ENCODE measurements around the gene CSF1R. TPM values are rescaled to one million over a fixed set of nuclear protein-coding genes. Genes with fewer than 3 reads are reported as not detected.

The CSF1R gene
- total and polyA plus RNA-seq, 2 of the 4 experiments (the other 2 are of a cell fraction): 0.14 to 0.36 TPM

DNA sequence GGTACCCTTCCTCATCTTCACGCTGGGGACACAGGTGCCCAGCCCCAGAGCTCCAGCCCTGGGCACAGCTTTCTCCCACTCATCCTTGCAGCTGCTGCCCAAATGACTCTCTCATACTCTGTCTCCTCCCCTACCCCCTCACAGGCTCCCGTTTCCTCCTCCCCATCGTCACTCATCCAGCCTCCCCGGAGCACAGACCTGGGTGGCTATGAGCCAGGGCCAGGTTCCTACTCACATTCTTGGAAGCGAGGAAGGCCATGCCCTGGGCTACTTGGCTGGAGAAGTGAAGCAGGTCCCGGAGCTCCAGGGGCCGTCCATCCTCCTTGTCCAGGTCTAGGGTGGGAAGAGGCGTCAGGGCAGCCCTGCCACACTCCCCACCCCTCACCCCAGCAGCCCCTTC lies 29.3 kb downstream of the CSF1R start:
- ATAC-seq (ENCODE audit: low read depth): no peak
- BruUV-seq (replicated peaks): no TSS peak
- intact Hi-C loops (cut with micrococcal nuclease): no loop called here

More for the DNA sequence above, 29.3 kb downstream of the CSF1R start:
- Histone ChIP-seq H3K36me3 (ENCODE audit: control insufficient read depth, insufficient read depth, low read length) (peaks cover 24% of the 10 kb centered on the region), H2BK120ac (ENCODE audit: low read depth, low read length) (no peak overlapping the region), H3K23ac (ENCODE audit: low read depth, low read length) (no peak overlapping the region), H4K91ac (ENCODE audit: insufficient read depth, low read depth, low read length) (no peak overlapping the region), H4K20me1 (ENCODE audit: insufficient read depth, low read length) (no peaks in the 10 kb centered on the region; the same call in 1 of the 2 replicates), H3K9ac (ENCODE audit: low read depth, low read length) (no peak overlapping the region), H3K56ac (ENCODE audit: extremely low read depth, insufficient read depth, low read length) (no peak overlapping the region), H3K18ac (ENCODE audit: low read depth, low read length) (no peak overlapping the region), H2AK5ac (ENCODE audit: low read depth, low read length) (no peak overlapping the region; the same call in 1 of the 2 replicates), H2BK15ac (ENCODE audit: low read depth, low read length) (no peak overlapping the region), H3K4me2 (ENCODE audit: low read depth, low read length) (no peak overlapping the region), H3K9me3 (ENCODE audit: control insufficient read depth, insufficient read depth, low read length) (no peaks in the 10 kb centered on the region), H4K5ac (ENCODE audit: low read depth, low read length) (no peak overlapping the region), H2BK20ac (ENCODE audit: low read depth, low read length) (no peak overlapping the region), H3K4me3 (ENCODE audit: insufficient read depth, low read depth, low read length) (no peak overlapping the region), H3K9me1 (ENCODE audit: insufficient read depth, low read length) (peaks cover 40% of the 10 kb centered on the region), H4K8ac (ENCODE audit: low read depth in 2 of 2, low read length in 2 of 2) (no peak overlapping the region), H3K4ac (ENCODE audit: low read depth, low read length) (no peak overlapping the region), H2BK5ac (ENCODE audit: low read depth, low read length, poor library complexity, severe bottlenecking) (no peak overlapping the region), H3K27ac (ENCODE audit: insufficient read depth, low read length) (no peak overlapping the region), H3K4me1 (ENCODE audit: control insufficient read depth, insufficient read depth, low read length) (peaks cover 20% of the 10 kb centered on the region), H2AFZ (replicated peaks; ENCODE audit: low read length, poor library complexity) (no peak overlapping the region), H3K27me3 (ENCODE audit: control insufficient read depth, insufficient read depth, low read length) (no peaks in the 10 kb centered on the region), H3K14ac (replicated peaks; ENCODE audit: low read depth, low read length) (no peak overlapping the region), H2AK9ac (replicated peaks; ENCODE audit: low read depth, low read length, poor library complexity) (no peak overlapping the region), H3K79me1 (ENCODE audit: low read depth in 1 of 2, low read length in 2 of 2) (peaks cover 0 to 21% of the 10 kb centered on the region in 2 experiments; a peak in 2 of 4 replicates)
- in situ Hi-C loops (cut with MboI; ENCODE audit: low sequenced_read_pairs) (no loop called here), dilution Hi-C loops (cut with HindIII; ENCODE audit: low sequenced_read_pairs, unreplicated experiment) (no loop called here)
- TF ChIP-seq RCOR1 (IDR thresholded peaks at IDR 0.05; ENCODE audit: insufficient replicate concordance, low read length) (no peak), RFX5 (IDR thresholded peaks at IDR 0.05; ENCODE audit: low read depth, low read length) (no peak), NFE2L2 (IDR thresholded peaks at IDR 0.05; ENCODE audit: low read depth, low read length) (no peak), MAZ (IDR thresholded peaks at IDR 0.05; ENCODE audit: borderline replicate concordance, low read depth, low read length) (no peak), SMC3 (IDR thresholded peaks at IDR 0.05; ENCODE audit: low read depth, low read length) (no peak), MXI1 (IDR thresholded peaks at IDR 0.05; ENCODE audit: borderline replicate concordance, low read depth, low read length) (no peak), CHD1 (IDR thresholded peaks at IDR 0.05; ENCODE audit: low read depth, low read length) (no peak), FOS (IDR thresholded peaks at IDR 0.05; ENCODE audit: low read depth, low read length) (no peak), BHLHE40 (IDR thresholded peaks at IDR 0.05; ENCODE audit: low read depth, low read length) (no peak), POLR2A (IDR thresholded peaks at IDR 0.05; ENCODE audit: low read depth, low read length) (no peak), CEBPB (IDR thresholded peaks at IDR 0.05; ENCODE audit: low read depth, low read length) (no peak), MAFK (IDR thresholded peaks at IDR 0.05; ENCODE audit: low read depth, low read length) (no peak), RAD21 (IDR thresholded peaks at IDR 0.05; ENCODE audit: low read length) (no peak)
- TF ChIP-seq, protein P1, sequence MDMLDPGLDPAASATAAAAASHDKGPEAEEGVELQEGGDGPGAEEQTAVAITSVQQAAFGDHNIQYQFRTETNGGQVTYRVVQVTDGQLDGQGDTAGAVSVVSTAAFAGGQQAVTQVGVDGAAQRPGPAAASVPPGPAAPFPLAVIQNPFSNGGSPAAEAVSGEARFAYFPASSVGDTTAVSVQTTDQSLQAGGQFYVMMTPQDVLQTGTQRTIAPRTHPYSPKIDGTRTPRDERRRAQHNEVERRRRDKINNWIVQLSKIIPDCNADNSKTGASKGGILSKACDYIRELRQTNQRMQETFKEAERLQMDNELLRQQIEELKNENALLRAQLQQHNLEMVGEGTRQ (IDR thresholded peaks at IDR 0.05; ENCODE audit: low read depth, low read length): no peak
- TF ChIP-seq, protein P2, sequence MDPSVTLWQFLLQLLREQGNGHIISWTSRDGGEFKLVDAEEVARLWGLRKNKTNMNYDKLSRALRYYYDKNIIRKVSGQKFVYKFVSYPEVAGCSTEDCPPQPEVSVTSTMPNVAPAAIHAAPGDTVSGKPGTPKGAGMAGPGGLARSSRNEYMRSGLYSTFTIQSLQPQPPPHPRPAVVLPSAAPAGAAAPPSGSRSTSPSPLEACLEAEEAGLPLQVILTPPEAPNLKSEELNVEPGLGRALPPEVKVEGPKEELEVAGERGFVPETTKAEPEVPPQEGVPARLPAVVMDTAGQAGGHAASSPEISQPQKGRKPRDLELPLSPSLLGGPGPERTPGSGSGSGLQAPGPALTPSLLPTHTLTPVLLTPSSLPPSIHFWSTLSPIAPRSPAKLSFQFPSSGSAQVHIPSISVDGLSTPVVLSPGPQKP (IDR thresholded peaks at IDR 0.05; ENCODE audit: borderline replicate concordance, low read depth, low read length): no peak
- TF ChIP-seq, protein P3, sequence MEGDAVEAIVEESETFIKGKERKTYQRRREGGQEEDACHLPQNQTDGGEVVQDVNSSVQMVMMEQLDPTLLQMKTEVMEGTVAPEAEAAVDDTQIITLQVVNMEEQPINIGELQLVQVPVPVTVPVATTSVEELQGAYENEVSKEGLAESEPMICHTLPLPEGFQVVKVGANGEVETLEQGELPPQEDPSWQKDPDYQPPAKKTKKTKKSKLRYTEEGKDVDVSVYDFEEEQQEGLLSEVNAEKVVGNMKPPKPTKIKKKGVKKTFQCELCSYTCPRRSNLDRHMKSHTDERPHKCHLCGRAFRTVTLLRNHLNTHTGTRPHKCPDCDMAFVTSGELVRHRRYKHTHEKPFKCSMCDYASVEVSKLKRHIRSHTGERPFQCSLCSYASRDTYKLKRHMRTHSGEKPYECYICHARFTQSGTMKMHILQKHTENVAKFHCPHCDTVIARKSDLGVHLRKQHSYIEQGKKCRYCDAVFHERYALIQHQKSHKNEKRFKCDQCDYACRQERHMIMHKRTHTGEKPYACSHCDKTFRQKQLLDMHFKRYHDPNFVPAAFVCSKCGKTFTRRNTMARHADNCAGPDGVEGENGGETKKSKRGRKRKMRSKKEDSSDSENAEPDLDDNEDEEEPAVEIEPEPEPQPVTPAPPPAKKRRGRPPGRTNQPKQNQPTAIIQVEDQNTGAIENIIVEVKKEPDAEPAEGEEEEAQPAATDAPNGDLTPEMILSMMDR (conservative IDR thresholded peaks at IDR 0.05; ENCODE audit: low read depth, low read length): no peak
- ChIA-PET POLR2A (ENCODE audit: unreplicated experiment) (no interaction called here), CTCF (no interaction called here)
- DNase-seq: no peak
- WGBS, 2 experiments (ENCODE audit: extremely low coverage in 2 of 2, insufficient read length in 1 of 2): 88% methylated on average over 1 of the region's 8 CpGs; no CpG with 5 or more reads in 1 of the 2 experiments
